Neutrophil (primary cell): ENCODE data around the gene TRIAP1.

Experiments
- H3K27ac ChIP-seq: fragments of 200-600 bp; sonication (generic); 2 replicates; pipeline ENCODE4 v1.5.1; 2016; ENCODE audit warnings: mild to moderate bottlenecking, moderate library complexity
- H3K27me3 ChIP-seq: fragments of 200-600 bp; sonication (generic); 2 replicates; pipeline ENCODE4 v1.6.0; 2016; ENCODE audit warnings: mild to moderate bottlenecking
- H3K36me3 ChIP-seq: fragments of 200-600 bp; sonication (generic); 2 replicates; pipeline ENCODE4 v1.5.1; 2017
- H3K4me1 ChIP-seq, 2 experiments: fragments of 200-600 bp in 1 of 2; sonication (generic) in 1 of 2; 1 replicate in 1 of 2; 2 replicates in 1 of 2; pipeline versions ENCODE4 v1.5.1 to v1.6.1; 2013 to 2016; ENCODE audit warnings: low read depth in 1 of 2, low read length in 1 of 2, mild to moderate bottlenecking in 1 of 2, moderate library complexity in 1 of 2; ENCODE audit not compliant: control insufficient read depth in 1 of 2, insufficient read depth in 1 of 2
- H3K4me3 ChIP-seq, 2 experiments: fragments of 200-600 bp in 1 of 2; sonication (generic) in 1 of 2; 1 replicate in 1 of 2; 2 replicates in 1 of 2; pipeline ENCODE4 v1.5.1; 2013 to 2016; ENCODE audit warnings: low read depth in 1 of 2, low read length in 1 of 2, mild to moderate bottlenecking in 1 of 2, moderate library complexity in 1 of 2
- H3K9me3 ChIP-seq: fragments of 200-600 bp; sonication (generic); 2 replicates; pipeline ENCODE4 v1.5.1; 2016
- CTCF ChIP-seq: fragments of 200-600 bp; sonication (generic); IDR thresholded peaks from 2 replicates; pipeline ENCODE4 v1.5.1; 2016; ENCODE audit warnings: antibody characterized with exemption

TRIAP1 gene

GRCh38 chr12:120412421-120412820 is 33.8 kb downstream of the TRIAP1 start:
- Histone ChIP-seq H3K36me3 (no peaks in the 10 kb centered on the region), H3K9me3 (no peaks in the 10 kb centered on the region), H3K27me3 (no peaks in the 10 kb centered on the region), H3K27ac (no peak overlapping the region), H3K4me1 (no peaks in the 10 kb centered on the region), H3K4me3 (no peak overlapping the region)
- TF ChIP-seq CTCF, result no peak

- H3K4me1 ChIP-seq, result no peaks in the 10 kb centered on the region
- H3K36me3 ChIP-seq, result no peaks in the 10 kb centered on the region
- no peak overlapping the region for H3K4me3 ChIP-seq
- peaks cover 7% of the 10 kb centered on the region for H3K27me3 ChIP-seq
- H3K9me3 ChIP-seq, result no peaks in the 10 kb centered on the region
- no peak overlapping the region for H3K27ac ChIP-seq
- no peak for TF ChIP-seq CTCF
Observed at GRCh38 chr12:120408771-120409170, 37.4 kb downstream of the TRIAP1 start.

GRCh38 chr12:120406553-120406952 is 39.6 kb downstream of the TRIAP1 start:
- Histone ChIP-seq H3K36me3 (no peaks in the 10 kb centered on the region), H3K27ac (no peak overlapping the region), H3K9me3 (no peaks in the 10 kb centered on the region), H3K4me3 (no peak overlapping the region), H3K4me1 (no peaks in the 10 kb centered on the region), H3K27me3 (peaks cover 22% of the 10 kb centered on the region)
- no peak for TF ChIP-seq CTCF

GRCh38 chr12:120406069-120406468 is 40.1 kb downstream of the TRIAP1 start:
- Histone ChIP-seq H3K27ac (no peak overlapping the region), H3K9me3 (no peaks in the 10 kb centered on the region), H3K4me1 (no peaks in the 10 kb centered on the region), H3K36me3 (no peaks in the 10 kb centered on the region), H3K27me3 (peaks cover 26% of the 10 kb centered on the region), H3K4me3 (no peak overlapping the region)
- no peak for TF ChIP-seq CTCF

GRCh38 chr12:120404271-120404670 is 41.9 kb downstream of the TRIAP1 start:
- no peaks in the 10 kb centered on the region for H3K36me3 ChIP-seq
- no peak overlapping the region for H3K4me3 ChIP-seq
- no peaks in the 10 kb centered on the region for H3K4me1 ChIP-seq
- no peaks in the 10 kb centered on the region for H3K9me3 ChIP-seq
- H3K27me3 ChIP-seq, result peaks cover 38% of the 10 kb centered on the region
- TF ChIP-seq CTCF, result no peak
- no peak overlapping the region for H3K27ac ChIP-seq

- no peak for TF ChIP-seq CTCF
Observed at GRCh38 chr12:120403869-120404268, 42.3 kb downstream of the TRIAP1 start.

More at GRCh38 chr12:120403869-120404268, 42.3 kb downstream of the TRIAP1 start:
- H3K4me3 ChIP-seq, result no peak overlapping the region
- peaks cover 42% of the 10 kb centered on the region for H3K27me3 ChIP-seq
- no peaks in the 10 kb centered on the region for H3K4me1 ChIP-seq
- no peaks in the 10 kb centered on the region for H3K36me3 ChIP-seq
- no peaks in the 10 kb centered on the region for H3K9me3 ChIP-seq
- H3K27ac ChIP-seq, result no peak overlapping the region
